ENCODE data around the gene NAT9.

- TF ChIP-seq MAFK (IDR thresholded peaks at IDR 0.05; ENCODE audit: partially characterized antibody) (no peak), RNF2 (IDR thresholded peaks at IDR 0.05; ENCODE audit: borderline replicate concordance, low read depth) (no peak), MAX (IDR thresholded peaks at IDR 0.05) (no peak)
These were observed 31.8 kb downstream of the NAT9 start for GRCh38 chr17:74744349-74744713.

All from A549 (cell line).